B cell (primary cell): Measurements from ENCODE around the gene CCDC183. TPM values are rescaled to one million over a fixed set of nuclear protein-coding genes. Genes with fewer than 3 reads are reported as not detected.
A peak's percentile ranks its signal among the peaks of the same experiment; 100 is the strongest.

Experiments
- ATAC-seq: fragments of 200-7000 bp; cut with Tn5 transposase; one replicate; pipeline ENCODE4 v1.10.0; 2021; ENCODE audit warnings: low read depth, mild to moderate bottlenecking, moderate number of reproducible peaks, moderate library complexity
- CTCF ChIA-PET: fragments of 350-600 bp; sonication (Branson Sonifier 250); formaldehyde crosslinking; loops from one replicate; lab custom pipeline; 2021; ENCODE audit warnings: antibody characterized with exemption, inconsistent platforms; lab: Charles Lee
- POLR2A ChIA-PET: fragments of 350-600 bp; sonication (Branson Sonifier 250); formaldehyde crosslinking; loops from one replicate; lab custom pipeline; 2021; ENCODE audit warnings: antibody characterized with exemption; lab: Charles Lee
- DNase-seq: peaks from one replicate; pipeline ENCODE4 v3.0.0; 2013
- H2AFZ ChIP-seq: 2 replicates; pipeline ENCODE4 v1.6.1; 2012; ENCODE audit warnings: mild to moderate bottlenecking, low read depth, low read length; ENCODE audit not compliant: insufficient read depth, poor library complexity, severe bottlenecking
- H3K27ac ChIP-seq, 2 donors: 1 replicate in 1 of 2; 2 replicates in 1 of 2; pipeline ENCODE4 v1.5.1; 2012 to 2013; ENCODE audit warnings: low read length in 2 of 2, mild to moderate bottlenecking in 2 of 2, moderate library complexity in 1 of 2
- H3K27me3 ChIP-seq, 4 experiments: fragments of 200-600 bp in 1 of 4; sonication (generic) in 1 of 4; replicated peaks in 1 of 4; 1 replicate in 2 of 4; 2 replicates in 2 of 4; pipeline versions ENCODE4 v1.6.1 to v1.7.0; 2013 to 2016; ENCODE audit warnings: low read length in 3 of 4, mild to moderate bottlenecking in 2 of 4, mixed read lengths in 1 of 4, moderate library complexity in 1 of 4; ENCODE audit not compliant: insufficient read depth in 4 of 4, control insufficient read depth in 3 of 4; ENCODE audit errors: control extremely low read depth in 1 of 4
- H3K36me3 ChIP-seq, 2 experiments: replicated peaks in 1 of 2; 1 replicate in 1 of 2; 2 replicates in 1 of 2; pipeline versions ENCODE4 v1.6.1 to v1.7.1; 2013; ENCODE audit warnings: low read length in 1 of 2; ENCODE audit not compliant: insufficient read depth in 2 of 2, control insufficient read depth in 1 of 2; ENCODE audit errors: control extremely low read depth in 1 of 2, extremely low read depth in 1 of 2
- H3K4me1 ChIP-seq, 2 donors: fragments of 200-600 bp in 1 of 2; sonication (generic) in 1 of 2; 1 replicate in 1 of 2; 2 replicates in 1 of 2; pipeline versions ENCODE4 v1.5.1 to v1.6.1; 2013 to 2017; ENCODE audit warnings: low read length in 2 of 2; ENCODE audit not compliant: control insufficient read depth in 2 of 2, insufficient read depth in 2 of 2
- H3K4me2 ChIP-seq: replicated peaks from 2 replicates; pipeline ENCODE3; 2012; ENCODE audit warnings: mild to moderate bottlenecking, low read depth, low read length; ENCODE audit not compliant: poor library complexity, severe bottlenecking
- H3K4me3 ChIP-seq, 5 experiments: fragments of 200-600 bp in 1 of 5; sonication (generic) in 1 of 5; 1 replicate in 3 of 5; 2 replicates in 2 of 5; pipeline versions ENCODE4 v1.5.1 to v1.7.0; 2011 to 2016; ENCODE audit warnings: low read length in 4 of 5, mild to moderate bottlenecking in 4 of 5, low read depth in 2 of 5, control low read depth in 1 of 5, moderate library complexity in 1 of 5; ENCODE audit not compliant: insufficient read depth in 1 of 5; ENCODE audit errors: control extremely low read depth in 1 of 5, extremely low read depth in 1 of 5
- H3K79me2 ChIP-seq: fragments of 200-600 bp; sonication (generic); one replicate; pipeline ENCODE4 v1.6.0; 2016; ENCODE audit warnings: low read length; ENCODE audit not compliant: control insufficient read depth, insufficient read depth
- H3K9ac ChIP-seq: fragments of 200-600 bp; sonication (generic); 2 replicates; pipeline ENCODE4 v1.6.1; 2017; ENCODE audit warnings: mild to moderate bottlenecking, low read length, moderate library complexity
- H3K9me3 ChIP-seq, 3 donors: one replicate each; pipeline versions ENCODE4 v1.6.1 to v1.7.1; 2013; ENCODE audit warnings: low read length in 2 of 3; ENCODE audit not compliant: control insufficient read depth in 2 of 3, insufficient read depth in 1 of 3; ENCODE audit errors: control extremely low read depth in 1 of 3
- H4K20me1 ChIP-seq: 2 replicates; pipeline ENCODE4 v1.6.0; 2012; ENCODE audit warnings: mild to moderate bottlenecking, low read length; ENCODE audit not compliant: insufficient read depth, control insufficient read depth, poor library complexity, severe bottlenecking
- H3K27ac Mint-ChIP-seq: one replicate; pipeline ENCODE4 v1.8.0; 2021; ENCODE audit warnings: mixed read lengths
- H3K27me3 Mint-ChIP-seq: one replicate; pipeline ENCODE4 v1.8.0; 2021; ENCODE audit warnings: mixed read lengths
- H3K4me1 Mint-ChIP-seq: one replicate; pipeline ENCODE4 v1.8.0; 2021; ENCODE audit warnings: mixed read lengths
- H3K4me3 Mint-ChIP-seq: one replicate; pipeline ENCODE4 v1.8.0; 2021; ENCODE audit warnings: mixed read lengths
- H3K9me3 Mint-ChIP-seq: one replicate; pipeline ENCODE4 v1.8.0; 2022; ENCODE audit warnings: mixed read lengths; ENCODE audit not compliant: insufficient read depth
- CTCF ChIP-seq: fragments of 200-600 bp; IDR thresholded peaks from one replicate; pipeline ENCODE4 v1.8.0; 2022; ENCODE audit warnings: antibody characterized with exemption, mild to moderate bottlenecking
- EZH2 ChIP-seq: IDR thresholded peaks from 2 replicates; pipeline ENCODE4 v1.6.1; 2012; ENCODE audit warnings: borderline replicate concordance, low read depth, mild to moderate bottlenecking, moderate library complexity, low read length; ENCODE audit not compliant: insufficient read depth, poor library complexity, severe bottlenecking
- WGBS: methylation state at CpG from one replicate; pipeline ENCODE4 v1.1.5; 2013; ENCODE audit warnings: missing lambda C conversion rate; ENCODE audit not compliant: insufficient coverage; 5-methylcytosine and 5-hydroxymethylcytosine counted together
- intact Hi-C: fragments of 100-400 bp; cut with micrococcal nuclease; formaldehyde crosslinking; loops from one replicate; pipeline ENCODE4 v1.10.0; 2022
- polyA plus RNA-seq: library from polyadenylated mRNA; depleted of rRNA; stranded (reverse); fragments of >200 nt; gene quantifications from 2 replicates; pipeline ENCODE4 v1.2.3, GENCODE V29; 2012
- total RNA-seq, 2 donors: library from RNA; stranded (reverse); fragments of 120-200 nt in 1 of 2; gene quantifications; 1 replicate in 1 of 2; 2 replicates in 1 of 2; pipeline versions ENCODE4 v1.2.3 to v1.2.4, GENCODE V29; 2013 to 2022

The CCDC183 gene
- total and polyA plus RNA-seq, 2 donors (not counting 1 experiment from before 2014, with no cell fraction given): 1.8 to 4.9 TPM

GRCh38 chr9:136807281-136808074, 11.3 kb downstream of the CCDC183 start, which contains the start of gene RABL6:
Gene RABL6, plus strand, starts transcription at chr9:136807948. Its CDS starts 249 bp downstream, at chr9:136808197.
- DNase-seq (peak; percentile 93), ATAC-seq (peak; percentile 86)
- Histone ChIP-seq H3K4me1 (peaks cover 19 to 21% of the 10 kb centered on the region in 2 donors), H3K27ac (peak within 1 kb of the TSS; percentile 84), H3K9me3 (no peaks in the 10 kb centered on the region), H3K4me3 (peak within 1 kb of the TSS; percentile 42 to 97 (median 76)), H3K36me3 (peaks cover 0 to 6% of the 10 kb centered on the region in 2 experiments), H2AFZ (peak within 1 kb of the TSS; percentile 93), H3K9ac (peak within 1 kb of the TSS; percentile 77), H3K79me2 (peaks cover 46% of the 10 kb centered on the region), H3K27me3 (no peaks in the 10 kb centered on the region), H4K20me1 (peaks cover 29% of the 10 kb centered on the region), H3K4me2 (peak within 1 kb of the TSS; percentile 86)
- Mint-ChIP-seq H3K9me3 (no peaks in the 10 kb centered on the region), H3K27ac (peak within 1 kb of the TSS; percentile 95), H3K4me1 (peaks cover 31% of the 10 kb centered on the region), H3K4me3 (peak within 1 kb of the TSS; percentile 89), H3K27me3 (no peaks in the 10 kb centered on the region)
- TF ChIP-seq CTCF (no peak), EZH2 (no peak)
- under 1% methylated on average over 96 of the region's 96 CpGs for whole genome bisulfite sequencing
- CTCF ChIA-PET: interaction anchor here (0.8 to 3.7 kb wide), 9 partner anchors 14 to 393 kb away, joined by 3 to 15 read pairs (median 4); partner anchors contain the start of genes AJM1, TMEM141 and TPRN
- intact Hi-C loops: loop anchor here (1.0 to 2.0 kb wide), 2 partner anchors 16 to 35 kb away; partner anchors contain the start of genes AJM1 and TMEM141
- POLR2A ChIA-PET: interaction anchor here (0.7 to 1.3 kb wide), 7 partner anchors 17 to 322 kb away, joined by 3 to 5 read pairs (median 4); partner anchors contain the start of genes AJM1, CLIC3, LCN8 and PAXX
